PFSK-1 (cell line): ENCODE measurements around the gene NOVA2.

ENCODE experiments used
- POLR2AphosphoS5 ChIP-seq: IDR thresholded peaks from 2 replicates; pipeline ENCODE4 v1.6.1; 2012; ENCODE audit warnings: low read depth, mild to moderate bottlenecking, control low read depth, low read length, moderate library complexity
- SIN3A ChIP-seq: IDR thresholded peaks from 2 replicates; pipeline ENCODE4 v1.6.1; 2012; ENCODE audit warnings: mild to moderate bottlenecking, low read length, moderate library complexity, borderline replicate concordance; ENCODE audit not compliant: insufficient read depth

DNA sequence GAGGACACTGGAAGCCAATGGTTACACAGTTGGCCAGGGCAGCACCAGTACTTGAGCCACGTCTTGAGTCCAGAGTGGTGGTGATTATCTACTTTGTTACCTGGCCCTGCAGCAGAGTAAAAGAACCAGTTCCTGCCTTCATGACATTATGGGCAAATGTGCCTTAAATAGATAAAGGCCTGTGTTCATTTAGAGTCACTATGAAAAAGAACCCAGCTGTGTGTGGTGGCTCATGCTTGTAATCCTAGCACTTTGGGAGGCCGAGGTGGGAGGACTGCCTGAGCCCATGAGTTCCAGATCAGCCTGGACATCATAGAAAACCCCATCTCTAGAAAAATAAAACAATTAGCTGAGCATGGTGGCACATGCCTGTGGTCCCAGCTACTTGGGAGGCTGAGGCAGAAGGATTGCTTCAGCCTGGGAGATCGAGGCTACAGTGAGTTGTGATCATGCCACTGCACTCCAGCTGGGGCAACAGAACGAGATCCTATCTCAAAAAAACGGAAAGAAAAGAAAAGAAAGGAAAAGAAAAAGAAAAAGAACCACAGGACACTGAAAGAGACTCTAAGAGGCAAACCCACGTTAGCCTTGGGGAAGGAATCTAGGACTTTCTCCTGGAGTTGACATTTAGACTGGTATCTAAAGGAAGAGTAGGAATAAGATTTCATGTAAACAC lies 84.3 kb downstream of the NOVA2 start:
- TF ChIP-seq POLR2AphosphoS5 (no peak), SIN3A (no peak)
